SIG-M5 treated with dmso at 0.1 percent for 504 hours (cell line): ENCODE data around the gene MAN1B1.
"Not testable (repeated sequence)": the region's sequence is repeated elsewhere in the genome, so short reads cannot be mapped to it uniquely, and the experiment has no call there.

Experiments used
- DNase-seq: peaks from one replicate; lab custom pipeline; 2025; ENCODE audit not compliant: unreplicated experiment; lab: John Stamatoyannopoulos, UW

Gene MAN1B1

GRCh38 chr9:137052998-137053943 is 33.5 kb upstream of the MAN1B1 start:
- DNase-seq, result no peak

DNA sequence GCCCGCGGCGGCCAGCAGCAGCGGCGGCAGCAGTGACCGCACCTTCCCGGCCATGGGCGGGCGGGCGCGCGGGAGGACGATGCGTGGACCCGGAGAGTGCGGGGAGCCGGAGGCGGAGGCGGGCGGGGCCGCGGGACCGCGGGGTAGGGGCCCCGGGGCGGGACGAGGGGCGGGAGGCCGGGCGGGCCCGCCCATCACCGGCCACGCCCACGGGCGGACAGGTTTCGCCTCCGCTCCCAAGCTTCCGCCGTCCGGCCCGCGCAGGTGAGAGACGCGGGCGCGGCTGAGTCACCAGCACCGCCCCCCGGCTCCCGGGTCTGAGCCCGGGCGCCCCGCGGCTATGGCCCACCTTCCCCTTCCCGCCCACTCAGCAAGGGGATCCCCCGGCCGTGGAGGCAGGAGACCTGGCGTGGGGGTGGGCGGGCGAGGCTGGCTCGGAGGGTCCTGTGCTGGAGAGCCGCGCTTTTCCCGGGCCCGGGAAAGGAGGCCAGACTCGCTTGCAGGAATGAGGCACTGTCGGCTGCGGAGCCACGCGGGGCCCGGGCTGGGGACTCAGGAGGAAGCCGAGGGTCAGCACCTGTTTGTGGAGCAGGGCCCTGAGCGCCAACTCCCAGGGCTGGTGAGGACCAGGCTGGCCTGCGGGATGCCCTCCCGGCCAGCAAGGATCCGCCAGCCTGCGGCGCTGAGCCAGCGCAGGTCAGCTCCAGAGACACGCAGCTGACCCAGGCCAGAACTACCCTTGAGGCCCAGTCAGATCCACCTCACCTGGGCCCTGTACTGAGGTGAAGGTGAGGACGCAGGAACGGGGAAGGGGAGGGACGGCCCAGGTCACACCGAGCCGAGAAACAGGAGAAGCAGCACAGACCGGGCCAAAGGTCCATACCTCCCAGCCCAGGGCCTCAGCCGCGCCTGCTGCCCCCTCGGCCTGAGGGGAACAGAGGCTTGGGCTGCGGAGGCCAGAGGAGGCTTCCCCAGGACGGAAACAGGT is 32.5 kb upstream of the MAN1B1 start, which contains the start of gene ENTPD2:
ENTPD2 (minus strand) TSS at position 118 of the 988 bp plus-strand sequence; CDS start at position 54, 64 bp downstream.
- DNase-seq, result no peak

DNA sequence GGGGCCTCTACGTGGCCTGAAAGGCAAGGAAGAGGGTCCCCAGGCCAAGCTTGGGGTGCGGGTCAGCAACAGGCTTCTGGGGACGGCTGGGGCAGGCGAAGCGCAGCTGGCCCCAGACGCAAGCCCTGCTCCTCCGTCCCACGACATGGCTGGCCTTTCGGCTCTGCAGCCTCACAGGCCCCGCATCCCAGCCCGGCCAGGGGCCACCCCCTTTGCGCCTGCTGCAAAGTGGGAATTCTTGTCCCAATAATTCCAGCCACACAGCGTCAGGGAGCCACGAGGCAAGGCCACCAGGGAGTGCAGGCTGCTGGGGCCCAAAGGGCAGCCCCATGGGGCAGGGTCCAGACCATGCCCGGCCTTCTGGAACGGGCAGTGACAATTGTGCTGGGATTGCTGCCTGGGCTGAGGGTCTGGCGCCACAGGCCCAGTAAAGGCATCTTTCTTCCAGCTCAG is 31.8 kb upstream of the MAN1B1 start:
- no peak for DNase-seq

DNA sequence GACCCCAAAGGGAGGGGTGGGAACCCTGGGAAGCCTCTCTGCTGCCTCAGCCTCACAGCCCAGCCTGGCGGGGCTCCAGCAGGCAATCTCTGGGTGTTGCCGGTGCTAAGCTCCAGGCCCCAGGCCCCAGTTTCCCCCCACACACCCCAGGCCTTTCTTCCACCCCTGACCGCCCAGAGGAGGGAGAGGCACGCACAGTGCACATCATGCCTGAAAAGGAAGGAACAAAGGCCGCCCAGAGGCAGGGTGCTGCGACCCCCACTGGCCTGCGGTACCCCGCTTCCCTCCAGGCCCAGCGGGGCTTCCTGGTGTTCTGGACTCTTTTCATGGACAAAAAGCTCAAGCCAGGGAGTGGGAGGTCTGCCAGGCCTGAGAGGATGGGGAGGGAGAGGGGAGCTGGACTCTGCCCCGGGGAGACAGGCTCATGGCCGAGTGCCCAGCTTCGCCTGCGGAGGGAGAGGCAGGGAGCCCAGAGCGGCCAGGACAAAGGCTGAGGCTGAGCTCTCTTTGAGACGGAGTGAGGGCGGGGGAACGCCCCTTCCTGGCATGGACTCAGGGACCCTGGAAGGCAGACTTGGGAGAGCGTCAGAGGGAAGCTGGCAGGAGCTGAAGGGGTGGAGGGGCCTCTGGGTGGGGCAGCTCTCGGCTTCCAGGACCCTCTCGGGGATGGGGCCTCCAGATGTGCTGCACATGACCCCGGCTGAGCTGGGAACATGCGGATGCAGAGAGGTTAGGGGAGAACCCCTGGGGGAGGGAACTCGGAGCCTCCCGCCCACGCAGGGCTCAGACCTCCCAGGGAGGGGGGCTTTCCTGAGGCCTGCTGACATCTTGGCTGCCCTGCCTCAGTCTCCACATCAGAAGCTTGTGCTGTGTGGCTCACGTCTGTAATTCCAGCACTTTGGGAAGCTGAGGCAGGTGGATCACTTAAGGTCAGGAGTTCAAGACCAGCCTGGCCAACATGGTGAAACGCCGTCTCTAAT is 31.1 kb upstream of the MAN1B1 start:
- DNase-seq, result no peak

- no peak for DNase-seq
Measured at GRCh38 chr9:137056739-137057415, 29.9 kb upstream of the MAN1B1 start.

DNA sequence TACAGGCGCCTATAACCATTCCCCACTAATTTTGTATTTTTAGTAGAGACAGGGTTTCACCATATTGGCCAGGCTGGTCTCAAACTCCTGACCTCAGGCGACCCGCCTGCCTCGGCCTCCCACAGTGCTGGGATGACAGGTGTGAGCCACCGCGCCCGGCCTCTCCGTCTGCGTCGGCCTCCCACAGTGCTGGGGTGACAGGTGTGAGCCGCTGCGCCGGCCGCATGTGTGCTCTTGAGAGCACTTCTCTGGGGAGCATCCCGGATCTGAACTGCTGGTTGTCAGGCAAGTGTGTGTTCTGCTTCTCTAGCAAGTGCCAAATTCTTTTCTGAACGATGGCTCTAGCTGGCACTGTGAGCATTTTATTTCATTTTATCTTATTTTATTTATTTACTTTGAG is 29.2 kb upstream of the MAN1B1 start:
- DNase-seq, result no peak

DNA sequence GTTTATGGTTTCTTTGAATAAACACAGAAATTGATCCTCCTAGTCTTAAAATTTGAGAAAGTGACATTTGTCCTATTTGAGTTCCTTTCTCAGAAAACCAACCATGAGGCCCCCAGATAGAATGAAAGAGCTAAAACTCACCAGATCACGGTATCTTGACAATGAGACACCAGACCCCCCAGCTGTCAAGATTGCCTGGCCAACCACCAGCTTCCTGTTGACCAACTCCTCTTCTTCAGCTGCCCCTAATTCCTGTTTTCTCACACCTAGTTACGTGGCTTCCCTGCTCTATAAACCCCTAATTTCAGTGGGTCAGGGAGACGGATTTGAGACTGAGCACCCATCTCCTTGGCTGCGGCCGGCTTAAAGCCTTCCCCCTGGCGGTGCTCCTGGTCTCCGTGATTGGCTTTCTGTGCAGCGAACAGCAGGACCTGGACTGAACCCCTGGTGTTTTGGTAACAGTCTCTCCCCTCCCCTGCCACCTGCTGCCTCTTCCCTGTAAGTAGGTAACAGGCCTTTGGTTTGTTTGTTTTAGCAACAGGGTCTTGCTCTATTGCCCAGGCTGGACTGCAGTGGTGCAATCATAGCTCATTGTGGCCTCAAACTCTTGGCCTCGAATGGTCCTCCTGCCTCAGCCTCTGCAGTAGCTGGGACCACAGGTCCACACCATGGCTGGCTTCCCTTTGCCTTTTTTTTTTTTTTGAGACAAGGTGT is 28.1 kb upstream of the MAN1B1 start:
- no peak for DNase-seq

- no peak for DNase-seq
Measured at GRCh38 chr9:137062384-137062783, 24.4 kb upstream of the MAN1B1 start.

- DNase-seq, result not testable (repeated sequence)
Measured at GRCh38 chr9:137062798-137063197, 24.0 kb upstream of the MAN1B1 start.

DNA sequence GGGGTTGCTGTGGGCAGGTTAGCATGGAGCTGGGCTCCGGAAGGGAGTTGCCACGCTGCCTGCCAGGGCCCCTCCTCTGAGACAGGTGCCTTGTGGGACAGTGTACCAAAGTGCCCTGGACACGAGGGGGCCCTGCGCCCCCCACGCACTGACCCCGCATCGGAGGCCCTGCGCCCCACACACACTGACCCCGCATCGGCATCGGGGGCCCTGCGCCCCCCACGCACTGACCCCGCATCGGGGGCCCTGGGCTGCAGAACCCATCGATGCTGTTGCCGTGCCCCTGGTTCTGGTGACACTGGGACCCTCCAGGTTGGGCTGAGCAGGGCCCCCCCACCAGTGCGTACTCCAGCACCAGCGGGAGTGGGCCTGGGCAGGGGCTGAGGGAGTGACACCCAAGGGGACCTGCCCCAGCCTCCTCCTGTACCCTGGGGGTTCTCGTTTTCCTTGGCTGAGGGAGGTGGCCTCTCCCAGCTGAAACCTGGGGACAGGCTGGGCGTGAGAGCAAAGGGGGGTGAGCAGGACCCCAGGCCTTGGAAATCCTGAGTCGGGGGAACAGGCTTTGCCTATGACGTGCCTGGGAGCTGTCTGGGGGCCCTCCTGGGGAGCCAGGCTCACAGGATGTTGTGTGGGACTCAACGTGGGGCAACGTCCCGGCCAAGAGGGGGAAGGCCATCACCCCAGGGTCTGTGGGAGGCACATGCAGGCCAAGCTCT is 23.3 kb upstream of the MAN1B1 start:
- no peak for DNase-seq

DNA sequence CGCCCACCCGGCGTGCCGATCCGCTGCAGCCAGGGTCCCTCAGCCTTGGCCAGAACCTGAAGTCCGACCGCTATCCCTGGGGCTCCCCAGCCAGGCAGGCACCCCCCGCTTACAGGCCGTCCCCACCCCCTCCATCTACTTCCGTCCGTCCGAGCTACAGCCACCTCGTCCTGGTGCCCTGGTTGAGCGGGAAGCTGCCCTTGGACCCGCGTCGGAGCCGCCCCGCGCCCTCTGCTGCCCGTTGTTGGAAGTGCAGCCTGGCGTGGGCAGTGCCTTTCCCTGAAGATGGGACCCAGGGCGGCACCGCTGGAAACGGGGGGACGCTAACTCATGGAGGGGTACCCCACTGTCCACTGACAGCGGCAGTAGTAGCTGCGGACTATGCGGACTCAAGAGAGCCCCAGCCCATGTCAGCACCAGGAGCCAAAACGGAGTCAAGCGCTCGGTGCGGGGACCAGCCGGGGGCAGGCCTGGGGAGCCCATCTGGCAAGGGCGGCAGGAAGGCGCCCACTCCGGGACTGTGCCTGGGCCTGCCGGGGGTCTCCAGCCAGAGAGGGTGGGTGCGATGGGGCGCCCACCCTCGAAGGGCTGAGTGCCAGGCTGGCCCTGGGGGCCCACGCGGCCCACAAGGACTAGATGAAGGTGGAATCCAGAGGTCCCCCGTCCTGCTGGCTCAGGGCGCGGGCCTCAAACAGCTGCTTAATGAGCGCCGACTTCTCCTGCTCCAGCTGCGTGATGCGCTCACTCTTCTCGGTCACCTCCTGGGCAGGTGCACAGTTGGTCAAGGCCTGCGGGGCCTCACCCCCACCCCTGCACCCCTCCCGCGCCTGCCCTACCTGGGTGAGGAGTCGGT is 22.5 kb upstream of the MAN1B1 start:
- DNase-seq, result peak; percentile 31

DNA sequence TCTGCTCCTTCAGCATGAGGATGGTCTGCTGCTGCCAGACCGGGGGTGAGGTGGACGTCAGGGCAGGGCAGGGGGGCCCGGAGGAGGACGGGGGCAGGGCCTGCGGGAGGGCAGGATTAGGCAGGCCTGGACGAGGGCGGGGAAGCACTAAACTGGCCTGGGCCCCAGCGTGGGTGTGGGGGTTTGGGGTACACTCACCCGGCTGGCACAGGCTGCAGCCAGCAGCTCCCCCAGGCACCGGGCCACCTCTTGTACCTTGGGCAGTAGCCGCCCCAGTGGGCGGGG is 22.0 kb upstream of the MAN1B1 start:
- DNase-seq, result no peak

GRCh38 chr9:137065336-137065967 is 21.3 kb upstream of the MAN1B1 start:
- DNase-seq, result no peak

DNA sequence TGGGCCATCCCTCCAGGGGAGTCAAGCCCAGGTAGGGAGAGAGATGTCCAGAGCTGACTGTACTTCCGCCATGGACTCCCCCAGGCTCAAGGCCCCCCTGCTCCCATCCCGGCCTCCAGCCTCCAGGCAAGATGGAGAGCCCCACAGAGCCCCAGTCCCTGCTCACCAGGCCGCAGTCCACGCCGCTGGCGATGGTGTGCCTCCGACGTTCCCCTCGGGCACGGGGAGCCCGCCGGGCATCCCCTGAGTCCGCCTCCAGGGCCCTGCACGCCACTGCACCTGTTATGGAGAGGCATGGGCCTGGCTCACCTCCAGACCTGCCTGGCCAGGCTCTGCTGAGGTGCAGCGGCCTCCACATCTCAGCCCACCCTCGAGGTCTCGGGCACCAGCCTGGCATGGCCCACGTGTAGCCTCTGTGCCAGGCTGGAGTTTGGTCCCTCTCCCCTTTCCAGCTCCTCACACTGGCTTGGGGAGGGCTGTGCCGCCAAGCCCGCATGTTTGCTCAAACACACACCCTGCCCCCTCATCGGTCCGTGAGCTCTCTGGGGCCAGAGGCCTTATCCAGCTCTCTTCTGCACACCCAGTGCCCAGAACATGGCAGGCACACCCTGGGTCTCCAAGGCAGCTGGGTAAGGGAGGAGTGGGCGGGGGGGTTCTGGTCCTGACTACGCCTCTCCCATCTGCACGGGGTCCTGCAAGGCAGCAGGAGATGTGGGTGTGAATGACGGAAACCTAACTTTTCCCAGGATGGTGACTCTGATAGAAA is 20.5 kb upstream of the MAN1B1 start:
- no peak for DNase-seq

GRCh38 chr9:137067860-137068538 is 18.8 kb upstream of the MAN1B1 start:
- DNase-seq, result peak; percentile 75
